Measurements from ENCODE around the gene GGCX.
A peak's percentile ranks its signal among the peaks of the same experiment; 100 is the strongest.
"Not testable (repeated sequence)": the region's sequence is repeated elsewhere in the genome, so short reads cannot be mapped to it uniquely, and the experiment has no call there.

Gene GGCX

DNA sequence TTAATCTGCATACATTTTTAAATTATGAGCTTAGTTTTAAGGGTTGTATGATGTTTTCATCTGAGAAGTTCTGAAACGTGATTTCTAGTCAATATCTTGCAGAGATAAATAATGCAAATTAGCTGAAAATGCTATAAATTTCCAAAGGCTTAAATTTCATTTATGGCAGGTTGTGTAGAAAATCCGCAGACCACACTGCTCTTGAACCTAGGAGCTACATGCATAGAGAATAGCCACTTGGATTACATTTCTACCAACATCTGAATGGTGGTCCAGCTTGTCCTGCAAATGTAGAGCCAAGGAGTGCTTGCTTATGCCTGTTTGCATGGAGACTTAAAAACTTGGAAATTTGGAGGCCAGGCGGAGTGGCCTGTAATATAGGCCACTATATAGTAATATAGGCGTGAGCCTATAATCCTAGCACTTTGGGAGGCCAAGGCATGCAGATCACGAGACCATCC lies 15.5 kb downstream of the GGCX start:
- H3K27ac ChIP-seq (replicated peaks), result no peak overlapping the region
- DNase-seq (ENCODE audit: low read depth in 1 of 2, low spot score in 1 of 2), result peak in 1 of 2 experiments; percentile 59
- TF ChIP-seq, protein P1, sequence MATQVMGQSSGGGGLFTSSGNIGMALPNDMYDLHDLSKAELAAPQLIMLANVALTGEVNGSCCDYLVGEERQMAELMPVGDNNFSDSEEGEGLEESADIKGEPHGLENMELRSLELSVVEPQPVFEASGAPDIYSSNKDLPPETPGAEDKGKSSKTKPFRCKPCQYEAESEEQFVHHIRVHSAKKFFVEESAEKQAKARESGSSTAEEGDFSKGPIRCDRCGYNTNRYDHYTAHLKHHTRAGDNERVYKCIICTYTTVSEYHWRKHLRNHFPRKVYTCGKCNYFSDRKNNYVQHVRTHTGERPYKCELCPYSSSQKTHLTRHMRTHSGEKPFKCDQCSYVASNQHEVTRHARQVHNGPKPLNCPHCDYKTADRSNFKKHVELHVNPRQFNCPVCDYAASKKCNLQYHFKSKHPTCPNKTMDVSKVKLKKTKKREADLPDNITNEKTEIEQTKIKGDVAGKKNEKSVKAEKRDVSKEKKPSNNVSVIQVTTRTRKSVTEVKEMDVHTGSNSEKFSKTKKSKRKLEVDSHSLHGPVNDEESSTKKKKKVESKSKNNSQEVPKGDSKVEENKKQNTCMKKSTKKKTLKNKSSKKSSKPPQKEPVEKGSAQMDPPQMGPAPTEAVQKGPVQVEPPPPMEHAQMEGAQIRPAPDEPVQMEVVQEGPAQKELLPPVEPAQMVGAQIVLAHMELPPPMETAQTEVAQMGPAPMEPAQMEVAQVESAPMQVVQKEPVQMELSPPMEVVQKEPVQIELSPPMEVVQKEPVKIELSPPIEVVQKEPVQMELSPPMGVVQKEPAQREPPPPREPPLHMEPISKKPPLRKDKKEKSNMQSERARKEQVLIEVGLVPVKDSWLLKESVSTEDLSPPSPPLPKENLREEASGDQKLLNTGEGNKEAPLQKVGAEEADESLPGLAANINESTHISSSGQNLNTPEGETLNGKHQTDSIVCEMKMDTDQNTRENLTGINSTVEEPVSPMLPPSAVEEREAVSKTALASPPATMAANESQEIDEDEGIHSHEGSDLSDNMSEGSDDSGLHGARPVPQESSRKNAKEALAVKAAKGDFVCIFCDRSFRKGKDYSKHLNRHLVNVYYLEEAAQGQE (IDR thresholded peaks at IDR 0.05; ENCODE audit: insufficient replicate concordance, low read depth), result no peak
- TF ChIP-seq SPI1 (IDR thresholded peaks at IDR 0.05; ENCODE audit: borderline replicate concordance, low read depth) (no peak), POLR2AphosphoS5 (IDR thresholded peaks at IDR 0.05; ENCODE audit: low read depth) (no peak; the same call in 1 of the 2 replicates), GABPA (IDR thresholded peaks at IDR 0.05; ENCODE audit: low read depth) (no peak)
- TF ChIP-seq, protein P2, sequence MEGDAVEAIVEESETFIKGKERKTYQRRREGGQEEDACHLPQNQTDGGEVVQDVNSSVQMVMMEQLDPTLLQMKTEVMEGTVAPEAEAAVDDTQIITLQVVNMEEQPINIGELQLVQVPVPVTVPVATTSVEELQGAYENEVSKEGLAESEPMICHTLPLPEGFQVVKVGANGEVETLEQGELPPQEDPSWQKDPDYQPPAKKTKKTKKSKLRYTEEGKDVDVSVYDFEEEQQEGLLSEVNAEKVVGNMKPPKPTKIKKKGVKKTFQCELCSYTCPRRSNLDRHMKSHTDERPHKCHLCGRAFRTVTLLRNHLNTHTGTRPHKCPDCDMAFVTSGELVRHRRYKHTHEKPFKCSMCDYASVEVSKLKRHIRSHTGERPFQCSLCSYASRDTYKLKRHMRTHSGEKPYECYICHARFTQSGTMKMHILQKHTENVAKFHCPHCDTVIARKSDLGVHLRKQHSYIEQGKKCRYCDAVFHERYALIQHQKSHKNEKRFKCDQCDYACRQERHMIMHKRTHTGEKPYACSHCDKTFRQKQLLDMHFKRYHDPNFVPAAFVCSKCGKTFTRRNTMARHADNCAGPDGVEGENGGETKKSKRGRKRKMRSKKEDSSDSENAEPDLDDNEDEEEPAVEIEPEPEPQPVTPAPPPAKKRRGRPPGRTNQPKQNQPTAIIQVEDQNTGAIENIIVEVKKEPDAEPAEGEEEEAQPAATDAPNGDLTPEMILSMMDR (IDR thresholded peaks at IDR 0.05; ENCODE audit: insufficient read depth, low read length), result no peak

DNA sequence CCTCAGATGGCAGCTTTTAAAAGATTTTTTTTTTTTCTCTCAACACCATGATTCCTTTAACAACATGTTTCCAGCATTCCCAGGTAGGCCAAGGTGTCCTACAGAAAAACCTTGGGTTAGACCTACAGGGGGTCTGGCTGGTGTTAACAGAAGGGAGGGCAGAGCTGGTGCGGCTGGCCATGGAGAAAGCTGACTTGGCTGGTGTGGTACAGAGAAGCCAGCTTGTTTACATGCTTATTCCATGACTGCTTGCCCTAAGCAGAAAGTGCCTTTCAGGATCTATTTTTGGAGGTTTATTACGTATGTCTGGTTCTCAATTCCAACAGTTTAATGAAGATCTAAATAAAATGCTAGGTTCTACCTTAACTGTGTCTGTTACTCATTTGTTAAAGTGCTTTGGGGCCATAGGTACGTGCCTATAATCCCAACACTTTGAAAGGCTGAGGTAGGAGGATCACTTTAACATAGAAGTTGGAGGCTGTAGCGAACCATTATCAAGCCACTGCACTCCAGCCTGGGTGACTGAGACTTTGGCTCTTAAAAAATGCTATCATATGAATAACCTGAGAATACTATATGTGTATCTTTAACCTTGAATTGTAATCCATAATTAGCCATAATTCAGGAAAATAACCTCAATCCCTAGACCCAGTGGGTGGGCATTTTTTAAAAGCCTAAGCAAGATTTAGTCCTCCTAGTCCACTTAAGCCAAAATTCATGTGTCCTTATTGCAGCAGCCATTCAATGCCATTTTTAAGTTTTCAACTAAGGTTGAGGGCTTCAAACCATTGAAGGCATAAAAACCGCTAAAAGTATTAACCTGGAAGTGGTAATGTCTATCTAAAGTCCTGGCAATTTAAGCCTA lies 16.1 kb downstream of the GGCX start:
- DNase-seq (ENCODE audit: low read depth in 1 of 2, low spot score in 1 of 2), result peak in 1 of 2 experiments; percentile 49
- H3K27me3 ChIP-seq (ENCODE audit: insufficient read depth, poor library complexity, severe bottlenecking); H3K27ac ChIP-seq (replicated peaks); H3K4me3 ChIP-seq (replicated peaks; ENCODE audit: insufficient read depth, low read length): not testable (repeated sequence)
- peak; percentile 8; the same call in 1 of the 2 replicates for TF ChIP-seq POLR2AphosphoS5 (IDR thresholded peaks at IDR 0.05; ENCODE audit: low read depth)

More for the DNA sequence above, 15.5 kb downstream of the GGCX start:
- Histone ChIP-seq H3K27me3 (ENCODE audit: insufficient read depth, poor library complexity, severe bottlenecking) (no peaks in the 10 kb centered on the region), H3K4me3 (replicated peaks; ENCODE audit: insufficient read depth, low read length) (no peak overlapping the region)

DNA sequence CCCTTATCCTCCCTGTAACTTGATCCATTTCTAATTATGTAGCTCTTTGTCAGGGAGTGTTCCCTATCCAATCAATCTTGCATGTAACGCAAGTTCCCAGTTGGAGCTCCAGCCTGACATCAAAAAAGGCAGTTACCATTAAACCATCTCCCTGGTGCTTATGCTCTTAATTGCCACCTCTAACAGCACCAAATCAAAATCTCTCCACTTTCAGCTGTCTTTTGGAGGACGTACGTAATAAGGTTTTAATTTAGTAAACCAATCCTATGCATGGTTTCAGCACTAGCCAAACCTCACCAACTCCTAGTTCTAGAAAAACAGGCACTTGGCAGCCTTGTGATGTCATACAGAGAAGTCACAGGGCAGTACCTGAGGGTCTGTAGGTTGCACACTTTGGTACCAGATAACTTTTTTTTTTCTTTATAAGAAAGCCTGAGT lies 17.0 kb downstream of the GGCX start:
- H3K4me3 ChIP-seq (replicated peaks; ENCODE audit: insufficient read depth, low read length); H3K27me3 ChIP-seq (ENCODE audit: insufficient read depth, poor library complexity, severe bottlenecking); H3K27ac ChIP-seq (replicated peaks): not testable (repeated sequence)
- DNase-seq (ENCODE audit: low read depth in 1 of 2, low spot score in 1 of 2), result peak in 1 of 2 experiments; percentile 47
- TF ChIP-seq POLR2AphosphoS5 (IDR thresholded peaks at IDR 0.05; ENCODE audit: low read depth), result peak; percentile 45; the same call in 1 of the 2 replicates

DNA sequence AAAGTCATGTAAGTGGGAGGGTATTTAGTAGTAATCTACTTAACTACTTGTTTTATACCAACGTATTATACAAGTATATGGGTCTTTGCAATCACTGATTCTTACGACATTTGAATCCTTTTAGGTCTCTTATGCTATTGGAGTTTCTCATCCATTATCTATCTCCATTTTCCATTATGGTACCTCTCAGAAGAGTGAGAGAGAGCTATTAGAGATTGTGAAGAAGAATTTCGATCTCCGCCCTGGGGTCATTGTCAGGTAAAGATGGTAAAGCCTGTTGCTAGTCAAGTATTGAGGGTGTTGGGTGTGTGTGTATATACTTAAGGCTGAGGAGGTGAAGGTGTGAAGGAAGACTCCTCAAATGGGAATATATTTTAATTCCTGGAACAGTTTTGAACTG lies 18.5 kb downstream of the GGCX start:
- H3K27ac ChIP-seq (replicated peaks), result no peak overlapping the region
- DNase-seq (ENCODE audit: low read depth in 1 of 2, low spot score in 1 of 2), result peak in 1 of 2 experiments; percentile 65
- H3K4me3 ChIP-seq (replicated peaks; ENCODE audit: insufficient read depth, low read length), result no peak overlapping the region
- TF ChIP-seq GABPA (IDR thresholded peaks at IDR 0.05; ENCODE audit: low read depth) (no peak), POLR2AphosphoS5 (IDR thresholded peaks at IDR 0.05; ENCODE audit: low read depth) (no peak), SPI1 (IDR thresholded peaks at IDR 0.05; ENCODE audit: borderline replicate concordance, low read depth) (no peak)
- TF ChIP-seq, protein P2 (IDR thresholded peaks at IDR 0.05; ENCODE audit: insufficient read depth, low read length), result no peak
- TF ChIP-seq, protein P1 (IDR thresholded peaks at IDR 0.05; ENCODE audit: insufficient replicate concordance, low read depth), result no peak
- no peaks in the 10 kb centered on the region for H3K27me3 ChIP-seq (ENCODE audit: insufficient read depth, poor library complexity, severe bottlenecking)

Measured in HL-60 (cell line).